Left hindlimb (tissue), 1 donor: ENCODE data around the gene GPC6.
A peak's percentile ranks its signal among the peaks of the same experiment; 100 is the strongest.
"Not testable (repeated sequence)": the region's sequence is repeated elsewhere in the genome, so short reads cannot be mapped to it uniquely, and the experiment has no call there.

Source experiments
- DNase-seq: peaks from one replicate; pipeline ENCODE4 v3.0.0-alpha.2; 2018

GPC6 gene

DNA sequence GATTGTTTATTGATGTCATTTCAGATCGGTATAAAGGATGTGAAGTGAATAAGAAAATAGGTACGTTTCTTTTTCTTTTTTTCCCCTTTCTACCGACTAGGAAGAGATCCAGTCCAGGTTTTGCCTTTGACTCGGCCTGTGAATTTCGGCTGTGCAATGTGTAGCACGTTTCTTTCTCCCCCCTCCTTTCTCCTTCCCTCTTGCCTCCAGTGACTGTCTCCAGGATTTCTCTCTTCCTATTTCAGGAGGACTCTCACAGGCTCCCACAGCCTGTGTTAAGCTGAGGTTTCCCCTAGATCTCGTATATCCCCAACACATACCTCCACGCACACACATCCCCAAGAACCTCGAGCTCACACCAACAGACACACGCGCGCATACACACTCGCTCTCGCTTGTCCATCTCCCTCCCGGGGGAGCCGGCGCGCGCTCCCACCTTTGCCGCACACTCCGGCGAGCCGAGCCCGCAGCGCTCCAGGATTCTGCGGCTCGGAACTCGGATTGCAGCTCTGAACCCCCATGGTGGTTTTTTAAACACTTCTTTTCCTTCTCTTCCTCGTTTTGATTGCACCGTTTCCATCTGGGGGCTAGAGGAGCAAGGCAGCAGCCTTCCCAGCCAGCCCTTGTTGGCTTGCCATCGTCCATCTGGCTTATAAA is at the start of gene GPC6:
Gene GPC6 (plus strand): TSS at position 185 of the 657 bp plus-strand sequence.
- DNase-seq: peak; percentile 84

GRCh38 chr13:93180356-93180969 is 46.1 kb upstream of the GPC6 start:
- no peak for DNase-seq

GRCh38 chr13:93182406-93182805 is 44.2 kb upstream of the GPC6 start:
- DNase-seq: no peak

DNA sequence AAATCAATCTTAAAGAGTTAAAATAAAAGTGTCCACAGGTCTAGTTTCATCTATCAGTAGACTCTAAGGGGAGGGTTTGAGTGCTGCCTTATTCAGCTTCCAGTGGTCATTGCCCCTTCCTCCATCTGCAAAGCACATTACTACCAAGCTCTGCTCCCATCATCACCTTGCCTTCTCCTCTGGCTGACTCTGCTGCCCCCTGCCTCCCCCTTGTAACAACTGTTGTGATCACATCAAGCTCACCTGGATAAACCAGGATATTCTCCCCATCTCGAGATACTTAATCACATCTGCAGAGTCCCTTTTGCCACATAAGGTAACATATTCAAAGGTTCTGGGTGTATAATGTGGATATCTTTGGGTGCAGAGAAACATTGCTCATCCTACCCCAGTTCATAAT is 43.3 kb upstream of the GPC6 start:
- DNase-seq: no peak

DNA sequence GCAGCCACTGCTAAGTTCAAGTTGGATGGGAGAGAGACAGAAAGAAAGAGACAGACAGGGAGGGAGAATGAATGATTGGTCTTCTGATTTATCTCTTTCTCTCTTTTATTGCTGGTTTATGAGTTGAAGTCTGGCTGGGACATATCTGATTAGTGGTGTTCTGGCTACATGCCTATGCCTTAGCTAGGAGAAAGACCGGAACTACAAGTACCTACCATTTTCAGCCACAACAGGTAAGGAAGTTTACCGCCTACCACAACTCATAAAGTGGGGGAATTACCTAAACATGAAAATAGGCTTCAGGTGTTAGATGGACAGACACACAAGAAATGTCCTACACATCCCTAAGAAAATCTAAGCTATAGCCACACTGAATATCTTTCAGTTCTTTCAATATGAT is 36.6 kb upstream of the GPC6 start:
- DNase-seq: no peak

- no peak for DNase-seq
Measured at GRCh38 chr13:93193682-93194081, 32.9 kb upstream of the GPC6 start.

- no peak for DNase-seq
Measured at GRCh38 chr13:93199856-93200255, 26.8 kb upstream of the GPC6 start.

GRCh38 chr13:93200626-93201025 is 26.0 kb upstream of the GPC6 start:
- no peak for DNase-seq

DNA sequence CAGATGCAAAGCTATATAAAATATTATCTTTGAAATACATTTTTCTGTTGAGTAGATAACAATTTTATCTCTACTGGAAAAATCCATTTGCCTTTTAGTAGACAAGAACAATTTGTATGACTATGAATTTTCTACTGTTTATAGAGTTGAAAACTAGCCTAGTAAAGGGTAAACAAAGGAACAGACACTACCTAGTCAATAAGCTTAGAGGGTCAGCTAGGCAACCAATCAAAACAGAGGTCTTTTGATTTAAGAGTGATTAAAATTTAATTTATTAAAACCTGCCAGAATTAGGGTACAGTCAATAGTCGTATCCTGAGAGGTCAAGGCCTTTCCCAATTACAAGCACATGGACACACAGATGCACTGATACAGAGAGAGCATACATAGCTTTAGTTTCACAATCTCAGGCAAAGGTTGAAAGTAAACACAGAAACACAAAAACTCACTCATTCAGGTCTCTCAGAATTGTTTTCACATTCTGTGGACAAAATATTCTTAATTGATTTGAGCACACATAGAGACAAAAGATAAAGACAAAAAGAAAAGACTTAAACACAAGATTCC is 24.5 kb upstream of the GPC6 start:
- DNase-seq: no peak

- not testable (repeated sequence) for DNase-seq
Measured at GRCh38 chr13:93206778-93207392, 19.7 kb upstream of the GPC6 start.

- DNase-seq: no peak
Measured at GRCh38 chr13:93216122-93216521, 10.5 kb upstream of the GPC6 start.

- DNase-seq: no peak
Measured at GRCh38 chr13:93217721-93218261, 8.8 kb upstream of the GPC6 start.

- no peak for DNase-seq
Measured at GRCh38 chr13:93218583-93218982, 8.0 kb upstream of the GPC6 start.

GRCh38 chr13:93220073-93220472 is 6.5 kb upstream of the GPC6 start:
- no peak for DNase-seq

DNA sequence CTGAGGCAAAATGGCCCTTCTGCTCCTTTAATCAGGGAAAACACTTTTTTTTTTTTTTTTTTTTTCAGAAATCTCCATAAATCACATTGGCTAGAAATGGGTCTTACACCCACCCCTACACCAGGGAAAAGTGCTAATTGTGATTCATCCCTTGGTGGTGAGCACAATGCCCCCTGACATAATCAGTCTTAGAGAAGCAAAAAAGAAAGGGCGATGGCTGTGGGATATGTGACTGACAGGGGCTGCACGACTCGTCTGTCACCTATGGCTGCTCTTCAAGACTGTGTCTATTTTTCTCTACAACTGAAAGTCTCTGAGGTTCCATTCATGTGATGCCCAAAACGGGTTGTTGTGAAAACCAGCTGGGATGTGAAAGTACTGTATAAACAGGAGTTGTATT is 3.6 kb upstream of the GPC6 start:
- no peak for DNase-seq

GRCh38 chr13:93224535-93224934 is 2.1 kb upstream of the GPC6 start:
- no peak for DNase-seq

DNA sequence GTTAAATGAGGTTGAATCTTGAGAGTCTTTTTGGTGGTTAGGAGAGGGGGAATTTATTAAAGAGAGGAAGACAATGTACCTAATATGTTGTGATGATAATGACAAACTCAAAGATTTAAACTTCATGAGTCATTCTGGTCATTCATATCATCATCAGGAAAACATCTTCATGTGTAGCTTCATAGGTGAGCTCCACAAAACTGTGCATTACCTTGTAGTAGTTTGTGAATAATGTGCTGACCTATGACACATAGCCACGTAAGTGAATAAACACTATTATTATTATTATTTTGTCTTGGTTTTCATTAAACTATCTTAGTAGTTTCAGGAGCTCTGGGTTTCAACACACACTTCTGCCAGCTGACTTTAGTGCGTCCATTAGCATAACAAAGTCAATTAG is 997 bp upstream of the GPC6 start:
- no peak for DNase-seq

DNA sequence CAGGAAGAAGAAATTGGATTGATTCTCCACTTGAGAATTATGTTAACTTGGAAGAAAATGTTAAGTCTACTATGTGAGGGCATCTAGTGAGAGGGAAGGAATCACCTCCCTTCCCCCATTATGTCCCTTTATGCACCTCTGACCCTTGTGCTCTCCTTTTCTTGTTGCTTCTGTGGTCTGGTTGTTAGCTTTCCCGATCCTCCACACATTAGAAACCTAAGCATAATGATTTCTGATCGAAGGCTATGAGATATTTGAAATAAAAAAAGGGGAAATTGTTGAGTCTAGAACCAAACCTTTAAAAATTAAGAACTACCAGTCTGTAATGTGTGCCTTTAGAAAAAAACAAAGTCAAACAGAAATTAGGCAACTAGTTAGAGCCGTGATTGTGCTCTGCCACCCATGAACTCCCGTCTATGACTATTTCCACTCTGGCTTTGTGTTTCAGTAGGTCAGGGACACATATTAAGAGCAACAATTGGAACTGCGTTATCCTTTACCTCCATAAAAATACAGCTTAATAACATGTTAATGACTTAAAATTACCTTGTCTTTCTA is 463 bp upstream of the GPC6 start:
- DNase-seq: no peak

DNA sequence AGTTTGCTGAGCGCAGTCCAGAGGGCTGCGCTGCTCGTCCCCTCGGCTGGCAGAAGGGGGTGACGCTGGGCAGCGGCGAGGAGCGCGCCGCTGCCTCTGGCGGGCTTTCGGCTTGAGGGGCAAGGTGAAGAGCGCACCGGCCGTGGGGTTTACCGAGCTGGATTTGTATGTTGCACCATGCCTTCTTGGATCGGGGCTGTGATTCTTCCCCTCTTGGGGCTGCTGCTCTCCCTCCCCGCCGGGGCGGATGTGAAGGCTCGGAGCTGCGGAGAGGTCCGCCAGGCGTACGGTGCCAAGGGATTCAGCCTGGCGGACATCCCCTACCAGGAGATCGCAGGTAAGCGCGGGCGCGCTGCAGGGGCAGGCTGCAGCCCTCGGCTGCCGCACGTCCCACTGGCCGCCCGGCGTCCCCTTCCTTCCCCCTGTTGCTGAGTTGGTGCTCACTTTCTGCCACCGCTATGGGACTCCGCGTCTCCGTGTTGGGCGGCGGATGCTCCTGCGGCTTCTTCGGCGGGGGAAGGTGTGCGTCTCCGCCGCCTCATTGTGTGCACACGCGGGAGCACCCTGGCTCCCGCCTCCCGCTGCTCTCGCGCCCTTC is 772 bp downstream of the GPC6 start:
- peak; percentile 69 for DNase-seq

DNA sequence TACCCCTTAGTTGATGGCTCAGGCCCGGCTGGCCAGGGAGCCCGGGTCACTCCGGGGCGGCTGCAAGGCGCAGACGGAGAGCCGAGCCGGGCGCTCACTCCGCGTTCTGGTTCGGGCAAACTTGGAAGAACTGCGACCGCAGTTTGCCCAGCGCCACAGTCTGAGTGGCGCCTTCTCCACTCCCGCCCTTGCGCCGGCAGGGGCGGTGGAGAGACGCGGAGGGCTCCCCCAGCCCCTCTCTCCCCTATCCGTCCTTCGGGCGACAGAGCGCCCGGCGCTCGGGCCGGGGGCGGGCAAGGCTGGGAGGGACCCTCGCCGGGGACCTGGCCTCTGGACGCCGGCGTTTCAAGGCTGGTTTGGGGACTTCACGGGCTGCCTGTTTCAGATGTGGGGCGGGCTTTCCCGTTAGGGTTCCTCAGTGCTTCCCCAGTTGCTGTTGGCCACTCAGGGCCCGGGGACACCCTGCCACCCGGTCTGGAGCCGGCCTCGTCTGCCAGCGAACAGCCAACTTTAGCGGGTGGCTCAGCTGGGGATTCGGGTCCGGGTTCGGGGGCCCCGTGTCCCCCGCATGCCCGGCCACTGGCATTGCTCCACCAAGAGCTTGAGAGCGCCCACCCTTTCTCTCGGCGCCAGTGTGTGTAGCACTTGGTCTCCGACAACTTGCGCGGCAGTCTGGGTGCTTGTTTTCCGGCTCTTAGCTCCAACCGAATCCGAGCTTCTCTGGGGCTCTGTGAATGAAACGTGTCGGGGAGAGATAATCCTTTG is 1.5 kb downstream of the GPC6 start:
- DNase-seq: peak; percentile 90

DNA sequence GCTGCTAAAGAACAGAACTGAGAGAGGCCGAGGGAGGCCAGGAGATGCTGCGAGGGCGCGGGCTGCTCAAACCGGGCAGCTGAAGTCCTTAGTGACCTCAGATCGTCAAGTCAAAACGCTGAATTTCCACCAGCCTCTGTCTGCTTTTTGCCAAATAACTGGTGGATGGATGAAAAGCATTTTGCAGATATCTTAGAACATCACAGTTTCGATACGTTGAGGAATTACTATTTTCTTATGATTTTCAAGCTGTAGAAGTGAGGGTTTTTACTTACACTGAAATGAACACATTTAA is 2.0 kb downstream of the GPC6 start:
- DNase-seq: no peak

DNA sequence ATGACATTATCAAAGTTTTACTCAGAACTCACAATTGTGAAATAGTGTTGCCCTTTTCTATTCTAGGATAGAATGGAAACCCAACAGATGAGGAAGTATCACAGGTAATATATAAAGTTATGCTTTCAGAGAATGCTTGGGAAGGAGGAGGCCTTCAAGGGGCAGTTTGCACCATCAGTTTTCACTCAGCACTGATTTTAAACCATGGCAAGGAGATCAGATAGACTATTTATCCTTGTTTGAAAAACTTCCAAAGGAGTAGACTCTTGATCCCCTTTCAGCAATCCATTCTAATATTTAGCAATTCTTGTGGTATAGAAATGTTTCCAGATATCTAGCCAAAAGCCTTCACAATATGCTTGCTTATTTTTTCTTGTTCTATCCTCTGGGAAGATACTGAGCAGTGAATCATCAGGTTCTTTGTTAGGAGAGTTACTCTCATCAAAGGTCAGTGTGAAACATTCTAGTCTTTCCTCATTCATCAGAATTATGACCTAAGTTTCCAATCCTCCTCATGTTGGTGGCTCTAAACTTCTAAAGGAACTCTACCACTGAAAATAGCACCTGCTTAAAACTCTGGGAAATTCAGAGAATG is 3.8 kb downstream of the GPC6 start:
- DNase-seq: no peak
